ENCODE data around the gene CFAP73. TPM values are rescaled to one million over a fixed set of nuclear protein-coding genes. Genes with fewer than 3 reads are reported as not detected.
"Not testable (repeated sequence)": the region's sequence is repeated elsewhere in the genome, so short reads cannot be mapped to it uniquely, and the experiment has no call there.

The CFAP73 gene
- total and polyA plus RNA-seq, 3 donors from 2014 or later, result 0.81 to 1.2 TPM; not detected in 1

DNA sequence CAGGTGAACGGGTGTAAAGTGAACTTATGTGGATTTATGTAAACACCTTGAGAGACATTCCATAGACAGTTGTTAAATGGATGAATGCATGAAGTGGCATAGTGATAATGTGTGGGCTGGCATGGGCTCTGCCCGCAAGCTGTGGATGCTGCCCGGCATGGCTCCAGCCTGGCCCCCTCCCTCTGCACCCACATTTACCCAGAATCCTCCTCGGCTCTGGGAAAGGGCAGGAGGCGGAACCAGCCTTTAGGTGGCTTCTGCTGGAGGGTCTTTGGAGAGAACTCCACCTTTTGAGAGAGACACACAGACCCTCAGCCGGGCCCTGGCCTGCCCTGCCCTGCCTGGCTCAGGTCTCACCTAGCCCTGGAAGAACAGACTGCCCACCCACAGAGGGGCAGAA is 32.6 kb upstream of the CFAP73 start:
- no peak overlapping the region for H3K4me3 ChIP-seq
- no peaks in the 10 kb centered on the region for H3K4me1 ChIP-seq
- intact Hi-C loops (cut with DNase I; ENCODE audit: low total_unique reads), result no loop called here
- H3K9me3 ChIP-seq, result no peaks in the 10 kb centered on the region
- TF ChIP-seq, protein P1, sequence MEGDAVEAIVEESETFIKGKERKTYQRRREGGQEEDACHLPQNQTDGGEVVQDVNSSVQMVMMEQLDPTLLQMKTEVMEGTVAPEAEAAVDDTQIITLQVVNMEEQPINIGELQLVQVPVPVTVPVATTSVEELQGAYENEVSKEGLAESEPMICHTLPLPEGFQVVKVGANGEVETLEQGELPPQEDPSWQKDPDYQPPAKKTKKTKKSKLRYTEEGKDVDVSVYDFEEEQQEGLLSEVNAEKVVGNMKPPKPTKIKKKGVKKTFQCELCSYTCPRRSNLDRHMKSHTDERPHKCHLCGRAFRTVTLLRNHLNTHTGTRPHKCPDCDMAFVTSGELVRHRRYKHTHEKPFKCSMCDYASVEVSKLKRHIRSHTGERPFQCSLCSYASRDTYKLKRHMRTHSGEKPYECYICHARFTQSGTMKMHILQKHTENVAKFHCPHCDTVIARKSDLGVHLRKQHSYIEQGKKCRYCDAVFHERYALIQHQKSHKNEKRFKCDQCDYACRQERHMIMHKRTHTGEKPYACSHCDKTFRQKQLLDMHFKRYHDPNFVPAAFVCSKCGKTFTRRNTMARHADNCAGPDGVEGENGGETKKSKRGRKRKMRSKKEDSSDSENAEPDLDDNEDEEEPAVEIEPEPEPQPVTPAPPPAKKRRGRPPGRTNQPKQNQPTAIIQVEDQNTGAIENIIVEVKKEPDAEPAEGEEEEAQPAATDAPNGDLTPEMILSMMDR (IDR thresholded peaks at IDR 0.05), result no peak
- TF ChIP-seq POLR2A (IDR thresholded peaks at IDR 0.05), result no peak
- 68 to 79% methylated on average over 5 to 6 of the region's 6 CpGs for WGBS, 2 donors
- H3K27me3 ChIP-seq, result no peaks in the 10 kb centered on the region
- DNase-seq, result no peak
- no peaks in the 10 kb centered on the region for H3K36me3 ChIP-seq (ENCODE audit: low read depth, missing control alignments)
- no peak overlapping the region for H3K27ac ChIP-seq

DNA sequence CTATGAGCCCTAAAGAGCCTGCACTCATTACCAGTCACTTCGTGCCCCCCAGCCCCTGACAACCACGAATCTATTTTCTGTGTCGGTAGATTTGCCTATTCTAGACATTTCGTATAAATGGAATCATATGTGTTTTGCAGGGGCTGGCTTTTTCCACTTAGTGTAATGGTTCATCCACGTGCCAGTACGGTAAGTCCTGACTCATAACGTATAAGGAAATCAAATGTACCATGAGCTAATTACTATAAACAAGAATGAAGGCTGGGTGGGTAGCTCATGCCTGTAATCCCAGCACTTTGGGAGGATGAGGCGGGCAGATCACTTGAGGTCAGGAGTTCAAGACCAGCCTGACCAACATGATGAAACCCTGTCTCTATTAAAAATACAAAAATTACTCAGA is 31.8 kb upstream of the CFAP73 start:
- intact Hi-C loops (cut with DNase I; ENCODE audit: low total_unique reads); H3K27ac ChIP-seq; DNase-seq; H3K4me1 ChIP-seq; H3K27me3 ChIP-seq; H3K4me3 ChIP-seq; H3K36me3 ChIP-seq (ENCODE audit: low read depth, missing control alignments); H3K9me3 ChIP-seq: not testable (repeated sequence)
- WGBS, 2 donors, result 83 to 90% methylated on average over 8 of the region's 8 CpGs

DNA sequence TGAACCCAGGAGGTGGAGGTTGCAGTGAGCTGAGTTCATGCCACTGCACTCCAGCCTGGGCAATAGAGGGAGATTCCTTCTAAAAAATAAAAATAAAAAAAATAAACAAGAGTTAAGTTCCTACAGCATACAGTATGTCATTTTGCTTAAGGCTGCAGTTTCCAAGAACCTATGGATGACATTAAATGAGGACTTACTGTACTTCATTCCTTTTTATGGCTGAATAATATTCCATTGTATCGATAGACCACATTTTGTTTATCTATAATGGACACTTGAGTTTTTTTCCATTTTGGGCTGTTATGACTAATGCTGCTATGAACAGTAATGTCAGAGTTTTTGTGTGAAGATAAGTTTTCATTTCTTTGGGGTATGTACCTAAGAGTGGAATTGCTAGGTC is 31.4 kb upstream of the CFAP73 start:
- no peaks in the 10 kb centered on the region for H3K9me3 ChIP-seq
- WGBS, 2 donors, result 96 to 100% methylated on average over 1 of the region's 1 CpG
- TF ChIP-seq, protein P1 (IDR thresholded peaks at IDR 0.05), result no peak
- no peak for TF ChIP-seq POLR2A (IDR thresholded peaks at IDR 0.05)
- no peaks in the 10 kb centered on the region for H3K36me3 ChIP-seq (ENCODE audit: low read depth, missing control alignments)
- DNase-seq, result no peak
- intact Hi-C loops (cut with DNase I; ENCODE audit: low total_unique reads), result no loop called here
- H3K27me3 ChIP-seq, result no peaks in the 10 kb centered on the region
- H3K27ac ChIP-seq, result no peak overlapping the region
- no peaks in the 10 kb centered on the region for H3K4me1 ChIP-seq
- no peak overlapping the region for H3K4me3 ChIP-seq

DNA sequence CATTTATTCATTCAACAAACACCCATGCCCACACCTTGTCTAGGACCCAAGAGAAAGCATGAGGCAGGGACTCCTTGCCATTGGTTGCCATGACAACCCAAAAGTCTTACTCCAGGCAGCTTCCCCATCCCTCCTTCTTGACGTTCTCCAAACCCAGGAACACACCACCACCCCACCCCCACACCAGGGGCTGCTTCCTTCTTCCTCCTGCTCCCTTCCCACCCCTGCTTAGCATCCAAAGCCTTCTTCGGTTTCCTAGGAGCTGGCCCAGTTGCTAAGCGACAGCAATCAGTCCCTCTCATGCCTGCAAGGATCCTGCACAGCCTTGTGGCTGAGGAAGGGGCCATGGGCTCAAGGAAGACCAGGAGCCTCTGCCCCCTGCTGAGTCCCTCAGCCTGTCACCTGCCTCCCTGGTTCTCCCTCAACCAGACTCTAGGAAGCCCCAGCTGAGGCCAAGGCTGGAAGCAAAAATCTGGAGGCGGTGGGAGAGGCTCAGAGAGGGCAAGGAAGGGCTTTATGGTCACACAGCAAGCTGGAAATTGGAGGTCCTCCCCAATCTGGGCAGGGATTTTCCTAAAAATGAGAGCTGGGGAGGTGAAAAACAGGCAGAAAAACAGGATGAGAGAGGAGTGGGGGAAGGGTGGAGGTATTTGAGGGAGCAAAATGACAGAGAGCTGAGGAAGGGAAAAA is 29.4 kb upstream of the CFAP73 start:
- no peak overlapping the region for H3K4me3 ChIP-seq
- no peaks in the 10 kb centered on the region for H3K36me3 ChIP-seq (ENCODE audit: low read depth, missing control alignments)
- no peak for DNase-seq
- no peaks in the 10 kb centered on the region for H3K9me3 ChIP-seq
- no peak overlapping the region for H3K27ac ChIP-seq
- no peaks in the 10 kb centered on the region for H3K4me1 ChIP-seq
- no peaks in the 10 kb centered on the region for H3K27me3 ChIP-seq
- TF ChIP-seq, protein P1 (IDR thresholded peaks at IDR 0.05), result no peak
- no peak for TF ChIP-seq POLR2A (IDR thresholded peaks at IDR 0.05)
- WGBS, 2 donors, result 44 to 59% methylated on average over 4 of the region's 4 CpGs
- intact Hi-C loops (cut with DNase I; ENCODE audit: low total_unique reads), result no loop called here

DNA sequence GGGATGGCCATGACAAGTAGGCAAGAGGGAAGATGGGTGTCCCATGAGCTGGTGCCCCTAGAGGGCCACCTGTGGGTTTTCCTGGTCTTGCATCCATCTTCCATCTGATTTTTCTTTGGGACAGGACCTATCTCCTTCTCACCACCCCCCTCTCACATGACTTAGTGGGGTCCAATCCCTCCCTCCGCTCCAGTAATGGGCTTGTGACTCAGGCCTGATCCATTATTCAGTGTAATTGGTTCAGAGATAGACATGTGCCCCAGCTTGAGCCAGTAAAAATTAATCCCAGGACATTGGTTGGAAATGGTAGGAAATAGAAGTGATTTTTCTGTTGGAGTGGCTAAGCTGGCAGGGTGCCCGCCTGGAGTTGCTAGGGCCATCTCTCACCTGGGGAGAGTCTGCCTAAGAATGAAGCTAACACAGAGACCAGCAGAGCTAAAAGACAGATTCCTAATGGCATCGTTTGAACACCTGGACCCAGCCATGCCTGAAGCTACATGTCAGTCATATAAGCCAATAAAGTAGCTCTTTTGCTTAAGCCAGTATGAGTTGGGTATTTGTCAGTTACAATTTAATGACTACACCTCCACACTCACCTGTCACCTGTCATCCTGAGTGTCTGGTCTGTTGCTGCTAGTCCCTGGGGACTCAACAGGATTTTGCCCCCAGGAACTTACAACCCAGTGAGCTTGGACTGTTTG is 28.7 kb upstream of the CFAP73 start:
- intact Hi-C loops (cut with DNase I; ENCODE audit: low total_unique reads), result no loop called here
- TF ChIP-seq POLR2A (IDR thresholded peaks at IDR 0.05), result no peak
- Histone ChIP-seq H3K27ac (no peak overlapping the region), H3K27me3 (no peaks in the 10 kb centered on the region), H3K36me3 (ENCODE audit: low read depth, missing control alignments) (no peaks in the 10 kb centered on the region), H3K4me1 (no peaks in the 10 kb centered on the region), H3K9me3 (no peaks in the 10 kb centered on the region), H3K4me3 (no peak overlapping the region)
- 83% methylated on average over 2 to 3 of the region's 3 CpGs for WGBS, 2 donors
- DNase-seq, result no peak
